Measurements from ENCODE around the gene TNFSF4.

DNA sequence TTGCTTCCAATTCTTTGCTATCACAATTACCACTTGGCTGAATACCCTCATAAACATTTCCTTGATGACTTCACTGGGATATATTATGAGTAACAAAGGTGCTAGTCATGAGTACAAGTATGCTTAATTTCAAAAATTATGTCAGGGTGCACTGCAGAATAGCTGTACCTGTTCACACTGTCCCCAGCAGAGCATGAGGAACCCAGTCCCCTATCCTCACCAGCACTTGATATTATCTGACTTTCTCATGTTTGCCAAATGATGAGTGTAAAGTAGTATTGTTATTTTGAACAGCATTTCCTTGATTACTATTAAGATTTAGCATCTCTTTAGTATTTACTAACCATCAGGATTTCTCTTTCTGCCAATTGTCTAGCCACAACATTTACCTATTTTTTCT is 33.5 kb upstream of the TNFSF4 start:
- no peak for TF ChIP-seq POLR2A (IDR thresholded peaks at IDR 0.05; ENCODE audit: low read length)
- TF ChIP-seq GATA1 (IDR thresholded peaks at IDR 0.05; ENCODE audit: low read depth, low read length), result no peak
